Activated CD8-positive, alpha-beta T cell treated with anti-CD3 and anti-CD28 coated beads for 36 hours (primary cell): ENCODE measurements around the gene CD96. TPM values are rescaled to one million over a fixed set of nuclear protein-coding genes. Genes with fewer than 3 reads are reported as not detected.

Experiments
- ATAC-seq: fragments of 200-7000 bp; cut with Tn5 transposase; one replicate; pipeline ENCODE4 v1.10.0; 2021; ENCODE audit warnings: mild to moderate bottlenecking, moderate library complexity
- CTCF ChIA-PET: fragments of 350-600 bp; sonication (Branson Sonifier 250); formaldehyde crosslinking; loops from one replicate; lab custom pipeline; 2021; ENCODE audit warnings: antibody characterized with exemption; lab: Charles Lee
- POLR2A ChIA-PET: fragments of 350-600 bp; sonication (Branson Sonifier 250); formaldehyde crosslinking; loops from one replicate; lab custom pipeline; 2021; ENCODE audit warnings: antibody characterized with exemption; lab: Charles Lee
- DNase-seq: peaks from one replicate; pipeline ENCODE4 v3.0.0-alpha.2; 2020
- H3K27ac Mint-ChIP-seq: one replicate; pipeline ENCODE4 v1.8.0; 2021; ENCODE audit warnings: mild to moderate bottlenecking, mixed read lengths
- H3K27me3 Mint-ChIP-seq: one replicate; pipeline ENCODE4 v1.8.0; 2021; ENCODE audit warnings: mixed read lengths
- H3K36me3 Mint-ChIP-seq: one replicate; pipeline ENCODE4 v1.8.0; 2021; ENCODE audit warnings: low read depth, mixed read lengths
- H3K4me1 Mint-ChIP-seq: one replicate; pipeline ENCODE4 v1.8.0; 2021; ENCODE audit warnings: low read depth, mixed read lengths
- H3K4me3 Mint-ChIP-seq: one replicate; pipeline ENCODE4 v1.8.0; 2021; ENCODE audit warnings: mild to moderate bottlenecking, moderate library complexity, mixed read lengths
- H3K9me3 Mint-ChIP-seq: one replicate; pipeline ENCODE4 v1.8.0; 2021; ENCODE audit warnings: mixed read lengths
- intact Hi-C: fragments of 100-400 bp; cut with micrococcal nuclease; formaldehyde crosslinking; loops from one replicate; pipeline ENCODE4 v1.10.0; 2022
- total RNA-seq, 2 experiments: library from RNA; stranded (reverse); gene quantifications; one replicate each; pipeline ENCODE4 v1.2.3, GENCODE V29; 2021
- TF ChIP-seq, protein P1 (sequence below): fragments of 200-600 bp; IDR thresholded peaks from one replicate; pipeline ENCODE4 v1.8.0; 2022; ENCODE audit warnings: antibody characterized with exemption, mild to moderate bottlenecking

CD96 gene
- total RNA-seq, 2 experiments from 2014 or later: 142 to 147 TPM

DNA sequence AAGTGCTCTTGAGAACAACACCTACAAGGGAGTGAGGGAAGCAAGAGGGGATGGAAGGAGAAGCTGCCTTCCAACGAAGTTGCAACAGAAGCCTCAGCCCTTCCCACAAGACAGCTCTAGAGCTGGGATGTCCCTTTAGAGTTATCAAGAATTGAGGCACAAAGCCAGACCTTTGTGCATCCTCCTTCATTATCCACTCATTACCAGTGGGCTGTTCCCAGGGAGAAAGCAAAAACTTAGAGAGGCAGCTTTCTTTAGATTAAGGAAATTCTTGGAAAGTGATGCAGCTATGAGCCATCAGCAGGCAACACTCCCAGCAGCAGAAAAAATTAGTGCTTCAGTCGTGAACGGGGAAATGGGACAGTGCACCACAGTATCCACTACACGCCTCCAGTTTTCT, 10.6 kb upstream of the CD96 start:
- intact Hi-C loops: loop anchor here (10.0 kb wide), 1 partner anchor 197 kb away; no protein-coding TSS in a partner anchor
- DNase-seq (no peak), ATAC-seq (no peak)
- peaks cover 2% of the 10 kb centered on the region for H3K9me3 Mint-ChIP-seq
- H3K27ac Mint-ChIP-seq: no peak overlapping the region
- TF ChIP-seq, protein P1, sequence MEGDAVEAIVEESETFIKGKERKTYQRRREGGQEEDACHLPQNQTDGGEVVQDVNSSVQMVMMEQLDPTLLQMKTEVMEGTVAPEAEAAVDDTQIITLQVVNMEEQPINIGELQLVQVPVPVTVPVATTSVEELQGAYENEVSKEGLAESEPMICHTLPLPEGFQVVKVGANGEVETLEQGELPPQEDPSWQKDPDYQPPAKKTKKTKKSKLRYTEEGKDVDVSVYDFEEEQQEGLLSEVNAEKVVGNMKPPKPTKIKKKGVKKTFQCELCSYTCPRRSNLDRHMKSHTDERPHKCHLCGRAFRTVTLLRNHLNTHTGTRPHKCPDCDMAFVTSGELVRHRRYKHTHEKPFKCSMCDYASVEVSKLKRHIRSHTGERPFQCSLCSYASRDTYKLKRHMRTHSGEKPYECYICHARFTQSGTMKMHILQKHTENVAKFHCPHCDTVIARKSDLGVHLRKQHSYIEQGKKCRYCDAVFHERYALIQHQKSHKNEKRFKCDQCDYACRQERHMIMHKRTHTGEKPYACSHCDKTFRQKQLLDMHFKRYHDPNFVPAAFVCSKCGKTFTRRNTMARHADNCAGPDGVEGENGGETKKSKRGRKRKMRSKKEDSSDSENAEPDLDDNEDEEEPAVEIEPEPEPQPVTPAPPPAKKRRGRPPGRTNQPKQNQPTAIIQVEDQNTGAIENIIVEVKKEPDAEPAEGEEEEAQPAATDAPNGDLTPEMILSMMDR: no peak
- no peaks in the 10 kb centered on the region for H3K27me3 Mint-ChIP-seq
- no peak overlapping the region for H3K4me3 Mint-ChIP-seq
- ChIA-PET CTCF (no interaction called here), POLR2A (no interaction called here)
- H3K36me3 Mint-ChIP-seq: no peaks in the 10 kb centered on the region
- H3K4me1 Mint-ChIP-seq: peaks cover 16% of the 10 kb centered on the region

GRCh38 chr3:111534701-111535100, 7.3 kb upstream of the CD96 start:
- ChIA-PET CTCF (no interaction called here), POLR2A (interaction anchor here (0.7 kb wide), 1 partner anchor 179 kb away, joined by 4 read pairs; no protein-coding TSS in a partner anchor)
- DNase-seq: no peak
- no peaks in the 10 kb centered on the region for H3K27me3 Mint-ChIP-seq
- peaks cover 36% of the 10 kb centered on the region for H3K4me1 Mint-ChIP-seq
- TF ChIP-seq, protein P1: no peak
- peaks cover 2% of the 10 kb centered on the region for H3K9me3 Mint-ChIP-seq
- no peak for ATAC-seq
- no peak overlapping the region for H3K27ac Mint-ChIP-seq
- intact Hi-C loops: loop anchor here (5.0 to 10.0 kb wide), 2 partner anchors 200 to 462 kb away; partner anchors contain the start of gene NECTIN3
- no peaks in the 10 kb centered on the region for H3K36me3 Mint-ChIP-seq
- H3K4me3 Mint-ChIP-seq: no peak overlapping the region

DNA sequence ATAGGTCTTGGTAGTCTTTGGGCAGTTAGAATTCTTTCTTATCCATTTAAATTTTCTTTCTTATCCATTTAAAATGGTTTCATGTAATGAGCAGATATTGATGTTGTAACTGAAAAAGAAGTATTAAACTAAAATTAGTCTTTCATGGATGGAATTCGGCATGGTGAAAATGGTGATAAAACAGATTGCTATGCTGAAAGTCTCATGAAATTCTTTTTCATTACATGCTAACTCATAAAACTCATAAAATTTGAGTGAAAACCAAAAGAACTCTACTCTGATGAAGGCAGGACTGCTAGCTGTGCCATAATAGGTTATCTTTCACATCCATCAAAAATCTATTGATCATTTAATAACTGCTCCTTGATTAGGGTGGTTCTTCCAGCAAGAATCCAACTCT, 3.9 kb upstream of the CD96 start:
- DNase-seq (no peak), ATAC-seq (no peak)
- ChIA-PET POLR2A (no interaction called here), CTCF (interaction anchor here (1.0 to 2.0 kb wide), 4 partner anchors 22 to 215 kb away, joined by 3 to 5 read pairs (median 4); no protein-coding TSS in a partner anchor)
- H3K36me3 Mint-ChIP-seq: peaks cover 10% of the 10 kb centered on the region
- no peak overlapping the region for H3K27ac Mint-ChIP-seq
- intact Hi-C loops: loop anchor here (5.0 to 10.0 kb wide), 2 partner anchors 203 to 466 kb away; partner anchors contain the start of gene NECTIN3
- no peak overlapping the region for H3K4me3 Mint-ChIP-seq
- TF ChIP-seq, protein P1: no peak
- peaks cover 60% of the 10 kb centered on the region for H3K4me1 Mint-ChIP-seq
- H3K27me3 Mint-ChIP-seq: no peaks in the 10 kb centered on the region
- H3K9me3 Mint-ChIP-seq: no peaks in the 10 kb centered on the region

DNA sequence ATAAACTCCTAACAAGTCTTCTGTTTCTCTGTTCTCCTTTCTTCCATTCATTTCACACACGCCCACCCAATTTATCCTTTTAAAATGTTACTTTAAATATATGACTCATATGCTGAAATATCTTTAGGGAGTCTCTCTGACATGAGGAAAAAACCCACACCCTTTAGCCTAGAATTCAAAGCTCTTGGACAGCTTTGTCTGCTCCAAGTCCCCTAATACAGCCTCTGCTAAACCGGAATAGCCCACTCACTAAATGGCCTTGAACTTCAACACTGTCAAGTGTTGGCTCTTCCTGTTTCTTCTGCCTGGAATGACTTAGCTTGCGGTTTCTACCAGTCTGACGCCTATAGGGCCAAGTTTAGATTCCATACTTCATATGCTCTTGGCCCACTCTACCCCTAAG, 3.3 kb upstream of the CD96 start:
- intact Hi-C loops: loop anchor here (5.0 to 10.0 kb wide), 2 partner anchors 204 to 466 kb away; partner anchors contain the start of gene NECTIN3
- H3K9me3 Mint-ChIP-seq: no peaks in the 10 kb centered on the region
- H3K27me3 Mint-ChIP-seq: no peaks in the 10 kb centered on the region
- ATAC-seq (peak; percentile 12), DNase-seq (peak; percentile 22)
- CTCF ChIA-PET: interaction anchor here (0.7 to 2.0 kb wide), 12 partner anchors 9 to 327 kb away, joined by 3 to 7 read pairs (median 4); no protein-coding TSS in a partner anchor
- POLR2A ChIA-PET: no interaction called here
- H3K4me3 Mint-ChIP-seq: peak overlapping the region; percentile 67
- TF ChIP-seq, protein P1: no peak
- H3K27ac Mint-ChIP-seq: no peak overlapping the region
- peaks cover 14% of the 10 kb centered on the region for H3K36me3 Mint-ChIP-seq
- peaks cover 62% of the 10 kb centered on the region for H3K4me1 Mint-ChIP-seq
